Measurements from ENCODE around the gene PLEKHA7.

PLEKHA7 gene

DNA sequence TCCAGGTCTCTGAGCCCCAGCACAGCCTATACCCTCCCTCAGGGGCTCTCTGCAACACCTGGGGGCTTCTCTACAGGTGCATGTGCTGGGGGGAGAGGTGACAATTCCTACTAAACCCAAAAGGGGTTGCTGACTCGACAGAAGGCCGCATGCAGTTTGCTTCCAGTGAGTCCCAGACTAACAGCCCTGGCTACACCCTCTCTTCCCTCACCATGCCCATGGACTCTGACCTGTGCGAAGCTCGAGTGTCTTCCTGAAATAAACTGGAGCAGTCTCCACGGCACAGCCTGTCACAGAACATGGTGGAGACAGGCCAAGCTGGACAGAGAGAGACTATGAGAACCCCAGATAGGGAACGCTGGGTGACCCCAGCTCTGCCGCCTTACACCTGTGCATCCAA, 16.6 kb downstream of the PLEKHA7 start:
- FAIRE-seq, result no peak
- DNase-seq (ENCODE audit: insufficient read length, low spot score), result no peak
- TF ChIP-seq POU2F2 (IDR thresholded peaks at IDR 0.05; ENCODE audit: low read depth, low read length) (no peak), POLR2A (IDR thresholded peaks at IDR 0.05; ENCODE audit: low read depth, low read length) (no peak), PAX5 (IDR thresholded peaks at IDR 0.05; ENCODE audit: insufficient read depth, low read length, severe bottlenecking) (no peak), TAF1 (IDR thresholded peaks at IDR 0.05; ENCODE audit: low read depth, low read length) (no peak), POLR2AphosphoS5 (IDR thresholded peaks at IDR 0.05; ENCODE audit: low read depth, low read length) (no peak), SPI1 (IDR thresholded peaks at IDR 0.05; ENCODE audit: low read depth, low read length) (no peak)

DNA sequence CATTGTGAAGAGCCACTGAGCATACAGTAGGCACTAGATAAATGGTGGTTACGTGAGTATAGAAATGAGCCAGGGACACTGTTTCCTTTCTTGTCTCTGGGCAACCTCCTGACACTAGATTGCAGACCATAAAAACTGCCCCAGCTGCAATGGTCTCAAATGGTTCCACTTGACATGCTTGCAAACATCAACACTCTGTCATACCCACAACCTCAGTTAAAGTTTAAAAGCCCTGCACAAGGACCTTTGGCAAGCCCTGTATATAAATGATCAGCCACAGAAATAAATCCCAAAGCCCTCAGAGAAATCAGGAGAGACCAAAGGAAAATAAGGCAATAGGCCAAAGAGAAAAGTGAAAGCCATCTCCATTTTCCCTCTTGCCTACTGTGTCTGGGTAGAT, 20.7 kb downstream of the PLEKHA7 start:
- TF ChIP-seq TAF1 (IDR thresholded peaks at IDR 0.05; ENCODE audit: low read depth, low read length) (no peak), POLR2AphosphoS5 (IDR thresholded peaks at IDR 0.05; ENCODE audit: low read depth, low read length) (no peak), POU2F2 (IDR thresholded peaks at IDR 0.05; ENCODE audit: low read depth, low read length) (no peak), POLR2A (IDR thresholded peaks at IDR 0.05; ENCODE audit: low read depth, low read length) (no peak), SPI1 (IDR thresholded peaks at IDR 0.05; ENCODE audit: low read depth, low read length) (no peak), PAX5 (IDR thresholded peaks at IDR 0.05; ENCODE audit: insufficient read depth, low read length, severe bottlenecking) (no peak)
- no peak for DNase-seq (ENCODE audit: insufficient read length, low spot score)

DNA sequence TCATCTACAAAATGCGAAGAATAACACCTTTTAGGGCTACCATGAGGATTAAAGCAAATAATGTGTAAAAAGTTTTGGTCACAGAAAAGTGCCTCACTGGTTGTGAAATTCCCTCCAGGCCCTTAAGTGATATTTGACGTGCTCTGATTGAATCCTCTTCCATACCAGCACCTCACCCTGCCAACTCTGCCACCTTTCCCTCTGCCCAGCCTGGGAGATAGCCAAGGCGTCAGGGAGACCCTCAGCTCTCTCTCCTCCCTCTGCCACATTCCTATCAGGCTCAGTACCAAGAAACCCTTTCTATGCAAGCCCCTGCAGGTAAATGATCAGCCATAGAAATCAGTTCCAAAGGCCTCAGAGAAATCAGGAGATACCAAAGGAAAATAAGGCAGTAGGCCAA, 21.4 kb downstream of the PLEKHA7 start:
- FAIRE-seq, result no peak
- DNase-seq (ENCODE audit: insufficient read length, low spot score), result no peak
- TF ChIP-seq TAF1 (IDR thresholded peaks at IDR 0.05; ENCODE audit: low read depth, low read length) (no peak), PAX5 (IDR thresholded peaks at IDR 0.05; ENCODE audit: insufficient read depth, low read length, severe bottlenecking) (no peak), POU2F2 (IDR thresholded peaks at IDR 0.05; ENCODE audit: low read depth, low read length) (no peak), POLR2AphosphoS5 (IDR thresholded peaks at IDR 0.05; ENCODE audit: low read depth, low read length) (no peak), SPI1 (IDR thresholded peaks at IDR 0.05; ENCODE audit: low read depth, low read length) (no peak), POLR2A (IDR thresholded peaks at IDR 0.05; ENCODE audit: low read depth, low read length) (no peak)

More for the DNA sequence above, 20.7 kb downstream of the PLEKHA7 start:
- no peak for FAIRE-seq

DNA sequence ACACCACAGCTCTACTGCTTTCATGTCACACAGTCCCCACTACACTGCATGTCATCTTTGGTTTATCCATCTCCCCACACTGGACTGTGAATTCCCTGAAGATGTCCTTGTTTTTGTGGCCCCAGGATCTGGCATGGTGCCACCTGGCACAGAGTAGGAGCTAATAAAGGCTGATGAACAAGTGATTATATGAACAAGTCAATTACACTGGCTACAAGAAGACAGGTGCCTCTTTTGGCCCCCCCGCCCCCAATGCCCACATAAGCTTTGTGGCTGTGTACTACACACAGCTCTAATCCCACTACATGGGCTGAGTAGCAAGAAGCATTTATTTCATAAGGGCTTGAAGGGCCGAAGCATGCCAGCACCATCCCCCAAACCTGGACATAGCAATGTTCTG, 24.7 kb downstream of the PLEKHA7 start:
- no peak for DNase-seq (ENCODE audit: insufficient read length, low spot score)
- no peak for TF ChIP-seq PAX5 (IDR thresholded peaks at IDR 0.05; ENCODE audit: insufficient read depth, low read length, severe bottlenecking)
- no peak for TF ChIP-seq POLR2A (IDR thresholded peaks at IDR 0.05; ENCODE audit: low read depth, low read length)
- TF ChIP-seq POLR2AphosphoS5 (IDR thresholded peaks at IDR 0.05; ENCODE audit: low read depth, low read length), result no peak
- no peak for TF ChIP-seq SPI1 (IDR thresholded peaks at IDR 0.05; ENCODE audit: low read depth, low read length)
- TF ChIP-seq POU2F2 (IDR thresholded peaks at IDR 0.05; ENCODE audit: low read depth, low read length), result no peak
- TF ChIP-seq TAF1 (IDR thresholded peaks at IDR 0.05; ENCODE audit: low read depth, low read length), result no peak
- FAIRE-seq, result no peak

DNA sequence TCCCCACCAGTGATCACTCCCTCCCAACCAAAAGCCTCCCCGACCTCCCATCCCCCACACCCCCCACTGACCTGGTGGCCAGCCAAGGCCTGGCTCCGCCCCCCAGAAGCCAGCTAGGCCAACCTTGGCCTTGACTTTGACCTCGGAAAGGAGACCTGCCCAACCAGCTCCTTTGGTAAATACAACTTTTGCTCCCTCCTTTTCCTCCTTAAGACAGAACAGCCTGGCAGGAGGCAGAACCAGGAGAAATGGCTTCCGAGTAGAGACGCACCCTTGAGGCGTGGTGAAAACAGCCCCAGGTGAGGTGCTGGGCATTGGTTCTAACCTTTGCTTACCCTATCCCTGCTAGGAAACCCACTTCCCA, 27.0 kb downstream of the PLEKHA7 start:
- FAIRE-seq (no peak), DNase-seq (ENCODE audit: insufficient read length, low spot score) (no peak)
- TF ChIP-seq SPI1 (IDR thresholded peaks at IDR 0.05; ENCODE audit: low read depth, low read length), result no peak
- TF ChIP-seq POU2F2 (IDR thresholded peaks at IDR 0.05; ENCODE audit: low read depth, low read length), result no peak
- no peak for TF ChIP-seq POLR2A (IDR thresholded peaks at IDR 0.05; ENCODE audit: low read depth, low read length)
- TF ChIP-seq PAX5 (IDR thresholded peaks at IDR 0.05; ENCODE audit: insufficient read depth, low read length, severe bottlenecking), result no peak
- no peak for TF ChIP-seq TAF1 (IDR thresholded peaks at IDR 0.05; ENCODE audit: low read depth, low read length)
- TF ChIP-seq POLR2AphosphoS5 (IDR thresholded peaks at IDR 0.05; ENCODE audit: low read depth, low read length), result no peak

DNA sequence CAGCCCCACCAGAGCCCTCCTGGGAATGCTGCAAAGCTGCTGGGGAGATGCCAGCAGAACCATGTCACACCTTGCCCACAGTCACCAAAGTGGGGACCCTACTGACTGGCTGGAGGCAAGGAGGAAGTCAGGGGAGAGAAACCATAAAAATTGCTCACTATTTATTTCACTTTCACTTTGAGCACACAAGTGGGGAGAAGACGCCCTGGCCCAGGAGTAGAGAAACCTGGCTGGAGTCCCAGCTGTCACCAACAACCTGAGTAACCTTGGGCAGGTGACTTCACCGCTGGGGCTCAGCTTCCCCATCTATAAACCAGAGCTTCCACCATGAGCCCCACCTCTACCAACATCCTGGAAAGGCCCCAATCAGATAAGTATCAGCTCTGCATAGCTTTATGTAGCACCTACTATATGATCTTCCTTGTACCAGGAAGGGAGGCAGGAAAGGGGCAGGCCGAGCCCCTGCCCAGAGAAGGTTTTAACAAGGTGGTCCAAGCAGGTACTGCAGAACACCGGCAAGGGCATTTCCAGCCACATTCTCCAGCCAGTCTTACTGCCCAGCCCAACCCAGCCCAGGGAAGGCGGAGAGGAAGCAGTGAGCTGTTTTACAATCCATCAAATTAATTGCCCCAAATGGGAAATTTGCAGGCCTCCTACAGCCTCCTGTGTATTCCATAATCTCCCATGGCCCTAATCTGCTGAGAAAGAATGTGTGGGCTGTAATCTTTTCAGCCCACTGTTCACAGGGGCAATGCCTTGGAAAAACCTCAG, 27.6 kb downstream of the PLEKHA7 start:
- TF ChIP-seq POLR2A (IDR thresholded peaks at IDR 0.05; ENCODE audit: low read depth, low read length) (no peak), POLR2AphosphoS5 (IDR thresholded peaks at IDR 0.05; ENCODE audit: low read depth, low read length) (no peak), TAF1 (IDR thresholded peaks at IDR 0.05; ENCODE audit: low read depth, low read length) (no peak), SPI1 (IDR thresholded peaks at IDR 0.05; ENCODE audit: low read depth, low read length) (peak; percentile 77), POU2F2 (IDR thresholded peaks at IDR 0.05; ENCODE audit: low read depth, low read length) (no peak), PAX5 (IDR thresholded peaks at IDR 0.05; ENCODE audit: insufficient read depth, low read length, severe bottlenecking) (no peak)
- peak; percentile 94 for FAIRE-seq

DNA sequence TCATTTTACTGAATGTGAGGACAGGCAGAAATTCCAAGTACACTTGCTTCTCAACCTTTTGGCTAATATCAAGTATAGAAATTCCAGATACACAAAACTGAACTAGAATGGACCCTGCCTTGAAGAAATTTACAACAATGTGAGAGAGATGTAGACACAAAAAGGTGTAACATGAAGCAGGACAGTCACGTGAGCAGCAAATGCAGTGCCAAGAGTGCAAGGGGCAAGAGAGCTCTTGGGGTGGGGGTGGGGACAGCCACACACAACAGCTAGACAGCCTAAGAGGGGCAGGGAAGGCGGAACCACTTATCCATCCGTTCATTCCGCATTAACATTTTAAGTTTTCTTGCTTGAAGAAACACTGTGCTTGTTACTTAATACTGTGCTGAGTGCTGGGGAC, 28.9 kb downstream of the PLEKHA7 start:
- FAIRE-seq, result no peak
- no peak for DNase-seq (ENCODE audit: insufficient read length, low spot score)
- TF ChIP-seq POLR2AphosphoS5 (IDR thresholded peaks at IDR 0.05; ENCODE audit: low read depth, low read length), result no peak
- no peak for TF ChIP-seq PAX5 (IDR thresholded peaks at IDR 0.05; ENCODE audit: insufficient read depth, low read length, severe bottlenecking)

More for the DNA sequence above, 27.6 kb downstream of the PLEKHA7 start:
- peak; percentile 76 for DNase-seq (ENCODE audit: insufficient read length, low spot score)

DNA sequence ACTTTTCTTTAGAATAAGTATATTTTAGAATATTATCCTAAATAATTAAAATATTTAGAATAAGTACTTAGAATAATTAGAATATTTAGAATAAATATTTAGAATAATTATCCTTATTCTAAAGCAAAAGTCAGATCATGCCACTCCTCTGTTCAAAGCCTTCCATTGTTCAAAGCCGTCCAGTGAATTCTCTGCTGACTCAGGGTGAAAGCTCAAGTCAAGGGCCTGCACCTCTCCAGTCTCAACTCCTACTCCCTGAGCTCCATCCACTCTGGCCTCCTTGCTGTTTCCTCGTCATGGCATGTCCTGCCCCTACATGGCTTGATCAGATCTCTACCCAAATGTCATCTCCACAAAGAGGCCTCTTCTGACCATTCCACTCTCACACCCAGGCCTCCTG, 30.0 kb downstream of the PLEKHA7 start:
- TF ChIP-seq POU2F2 (IDR thresholded peaks at IDR 0.05; ENCODE audit: low read depth, low read length) (no peak), POLR2A (IDR thresholded peaks at IDR 0.05; ENCODE audit: low read depth, low read length) (no peak), TAF1 (IDR thresholded peaks at IDR 0.05; ENCODE audit: low read depth, low read length) (no peak), POLR2AphosphoS5 (IDR thresholded peaks at IDR 0.05; ENCODE audit: low read depth, low read length) (no peak), SPI1 (IDR thresholded peaks at IDR 0.05; ENCODE audit: low read depth, low read length) (no peak), PAX5 (IDR thresholded peaks at IDR 0.05; ENCODE audit: insufficient read depth, low read length, severe bottlenecking) (no peak)
- FAIRE-seq, result no peak

DNA sequence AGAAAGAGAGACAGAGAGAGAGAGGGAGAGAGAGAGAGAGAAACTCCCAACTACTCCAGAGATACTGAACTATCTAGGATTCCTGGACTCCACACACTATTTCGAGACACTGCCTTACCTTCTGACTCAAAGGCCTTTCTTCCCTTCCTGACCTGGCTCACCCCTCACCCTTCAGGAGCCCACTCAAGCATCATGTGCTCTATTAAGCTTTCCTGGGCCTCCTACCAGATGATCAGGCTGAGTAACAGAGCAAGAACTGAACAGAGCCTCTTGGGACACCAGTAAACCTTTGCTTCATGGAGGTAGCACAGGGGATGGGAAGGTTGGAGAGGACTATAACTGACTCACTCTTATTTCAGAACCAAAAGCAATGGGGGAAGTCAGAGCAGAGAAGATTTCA, 31.4 kb downstream of the PLEKHA7 start:
- no peak for FAIRE-seq
- TF ChIP-seq POLR2AphosphoS5 (IDR thresholded peaks at IDR 0.05; ENCODE audit: low read depth, low read length) (no peak), POU2F2 (IDR thresholded peaks at IDR 0.05; ENCODE audit: low read depth, low read length) (no peak), POLR2A (IDR thresholded peaks at IDR 0.05; ENCODE audit: low read depth, low read length) (no peak), TAF1 (IDR thresholded peaks at IDR 0.05; ENCODE audit: low read depth, low read length) (no peak), PAX5 (IDR thresholded peaks at IDR 0.05; ENCODE audit: insufficient read depth, low read length, severe bottlenecking) (no peak), SPI1 (IDR thresholded peaks at IDR 0.05; ENCODE audit: low read depth, low read length) (no peak)

More for the DNA sequence above, 30.0 kb downstream of the PLEKHA7 start:
- DNase-seq (ENCODE audit: insufficient read length, low spot score), result no peak

More for the DNA sequence above, 31.4 kb downstream of the PLEKHA7 start:
- no peak for DNase-seq (ENCODE audit: insufficient read length, low spot score)

All from GM12891 (cell line).